Endothelial cell of hepatic sinusoid (primary cell): ENCODE results near the gene NDST1.
"Not testable (repeated sequence)": the region's sequence is repeated elsewhere in the genome, so short reads cannot be mapped to it uniquely, and the experiment has no call there.

Experiments used
- in situ Hi-C: cut with HindIII; loops from 2 replicates; pipeline ENCODE4 v1.10.0; 2017; ENCODE audit warnings: low sequenced_read_pairs

NDST1 gene

GRCh38 chr5:150507474-150508276 lies at the start of gene NDST1:
Gene NDST1, plus strand, starts transcription at chr5:150508131. Its CDS starts 13,124 bp downstream, at chr5:150521255.
- in situ Hi-C loops = loop anchor here (5.0 kb wide), 3 partner anchors 45 to 105 kb away; no protein-coding TSS in a partner anchor

GRCh38 chr5:150458802-150459557 lies 49.0 kb upstream of the NDST1 start:
- in situ Hi-C loops = loop anchor here (25.0 kb wide), 1 partner anchor 203 kb away; the partner anchor contains the start of gene MYOZ3

GRCh38 chr5:150460781-150461180 lies 47.1 kb upstream of the NDST1 start:
- in situ Hi-C loops = loop anchor here (5.0 to 25.0 kb wide), 4 partner anchors 47 to 202 kb away; partner anchors contain the start of genes MYOZ3 and NDST1

- in situ Hi-C loops = loop anchor here (5.0 to 25.0 kb wide), 4 partner anchors 46 to 201 kb away; partner anchors contain the start of genes MYOZ3 and NDST1
Measured at GRCh38 chr5:150461231-150461630, 46.7 kb upstream of the NDST1 start.

GRCh38 chr5:150464554-150465012 lies 43.3 kb upstream of the NDST1 start:
- in situ Hi-C loops = loop anchor here (5.0 to 25.0 kb wide), 4 partner anchors 43 to 198 kb away; partner anchors contain the start of genes MYOZ3 and NDST1

- in situ Hi-C loops = loop anchor here (10.0 to 25.0 kb wide), 2 partner anchors 81 to 196 kb away; partner anchors contain the start of gene MYOZ3
Measured at GRCh38 chr5:150465927-150466326, 42.0 kb upstream of the NDST1 start.

GRCh38 chr5:150468206-150468605 lies 39.7 kb upstream of the NDST1 start:
- in situ Hi-C loops = loop anchor here (10.0 to 25.0 kb wide), 2 partner anchors 83 to 194 kb away; partner anchors contain the start of gene MYOZ3

GRCh38 chr5:150469718-150470469 lies 38.0 kb upstream of the NDST1 start:
- in situ Hi-C loops = loop anchor here (10.0 to 25.0 kb wide), 2 partner anchors 85 to 192 kb away; partner anchors contain the start of gene MYOZ3

- in situ Hi-C loops = loop anchor here (25.0 kb wide), 1 partner anchor 188 kb away; the partner anchor contains the start of gene MYOZ3
Measured at GRCh38 chr5:150473673-150474358, 34.1 kb upstream of the NDST1 start.

- in situ Hi-C loops = not testable (repeated sequence)
Measured at GRCh38 chr5:150476568-150476967, 31.4 kb upstream of the NDST1 start.

- in situ Hi-C loops = no loop called here
Measured at GRCh38 chr5:150479416-150479815, 28.5 kb upstream of the NDST1 start.

GRCh38 chr5:150481708-150481965 lies 26.3 kb upstream of the NDST1 start:
- in situ Hi-C loops = no loop called here

GRCh38 chr5:150481972-150482406 lies 25.9 kb upstream of the NDST1 start:
- in situ Hi-C loops = no loop called here

GRCh38 chr5:150484964-150485692 lies 22.8 kb upstream of the NDST1 start:
- in situ Hi-C loops = no loop called here

GRCh38 chr5:150485693-150486401 lies 22.1 kb upstream of the NDST1 start:
- in situ Hi-C loops = no loop called here

- in situ Hi-C loops = no loop called here
Measured at GRCh38 chr5:150486402-150487198, 21.3 kb upstream of the NDST1 start.

GRCh38 chr5:150487199-150488061 lies 20.5 kb upstream of the NDST1 start:
- in situ Hi-C loops = no loop called here
